ENCODE measurements around the gene C5orf47. TPM values are rescaled to one million over a fixed set of nuclear protein-coding genes. Genes with fewer than 3 reads are reported as not detected.

The C5orf47 gene
- total RNA-seq, 1 experiment from 2014 or later = 0.09 TPM

- no peak for TF ChIP-seq CTCF (conservative IDR thresholded peaks at IDR 0.05)
- Histone ChIP-seq H3K9ac (ENCODE audit: extremely low read depth, insufficient read length, low read length) (no peak overlapping the region), H3K27ac (ENCODE audit: insufficient read length, low read depth, low read length) (peak overlapping the region; percentile 53), H3K9me3 (ENCODE audit: control insufficient read depth, low read depth, low read length) (no peaks in the 10 kb centered on the region), H2BK12ac (ENCODE audit: insufficient read length, low read depth, low read length) (no peak overlapping the region), H2AK5ac (ENCODE audit: insufficient read length, low read length) (no peak overlapping the region), H3K23me2 (ENCODE audit: insufficient read length, low read depth, low read length, poor library complexity, severe bottlenecking) (no peaks in the 10 kb centered on the region), H3K23ac (ENCODE audit: insufficient read length, low read depth, low read length) (no peak overlapping the region), H3K4me1 (ENCODE audit: insufficient read depth, low read length) (peaks cover 9% of the 10 kb centered on the region; the same call in 1 of the 2 replicates), H2AFZ (ENCODE audit: low read length) (no peak overlapping the region), H3K79me2 (ENCODE audit: insufficient read depth, low read length) (no peaks in the 10 kb centered on the region), H4K20me1 (ENCODE audit: control insufficient read depth, insufficient read depth, insufficient read length) (no peaks in the 10 kb centered on the region), H3T11ph (ENCODE audit: low read length) (no peak overlapping the region), H2BK15ac (ENCODE audit: low read depth, low read length) (no peak overlapping the region), H3K18ac (ENCODE audit: insufficient read length, low read depth, low read length) (no peak overlapping the region), H4K5ac (ENCODE audit: insufficient read length, low read depth, low read length) (no peak overlapping the region), H2BK5ac (ENCODE audit: insufficient read length, low read length) (no peak overlapping the region), H3K56ac (ENCODE audit: insufficient read length, low read depth, low read length) (no peak overlapping the region), H3K14ac (ENCODE audit: insufficient read depth, low read length) (no peak overlapping the region), H3K4me2 (ENCODE audit: insufficient read depth, insufficient read length, low read length) (peak overlapping the region; percentile 21), H2BK120ac (ENCODE audit: low read depth, low read length, poor library complexity, severe bottlenecking) (no peak overlapping the region), H3K4ac (ENCODE audit: low read depth, low read length) (no peak overlapping the region), H3K27me3 (ENCODE audit: insufficient read depth, low read length) (no peaks in the 10 kb centered on the region), H3K79me1 (ENCODE audit: insufficient read depth, low read depth, low read length, poor library complexity, severe bottlenecking) (no peaks in the 10 kb centered on the region), H4K91ac (ENCODE audit: insufficient read length, low read depth, low read length) (no peak overlapping the region), H2BK20ac (ENCODE audit: low read depth, low read length, poor library complexity, severe bottlenecking) (no peak overlapping the region), H4K8ac (replicated peaks; ENCODE audit: insufficient read length, low read depth, low read length) (no peak overlapping the region)
- H3K27me3 Mint-ChIP-seq (ENCODE audit: low read depth) = no peaks in the 10 kb centered on the region
- DNase-seq = no peak
- no CpG with 5 or more reads among the region's 2 CpGs for whole genome bisulfite sequencing (ENCODE audit: extremely low coverage, insufficient read length, low lambda C conversion rate)
- peaks cover 39 to 57% of the 10 kb centered on the region in 2 experiments for H3K4me1 Mint-ChIP-seq
- no peaks in the 10 kb centered on the region for H3K9me3 Mint-ChIP-seq
- no peaks in the 10 kb centered on the region; a peak in 1 of 7 replicates for H3K36me3 Mint-ChIP-seq (ENCODE audit: insufficient read depth in 1 of 3, low read depth in 3 of 3)
- peak overlapping the region; percentile 58 to 99 (median 97) for H3K27ac Mint-ChIP-seq
- H3K4me3 Mint-ChIP-seq = peak overlapping the region; percentile 12 to 37; a peak in 4 of 5 replicates
These were observed 47.9 kb upstream of the C5orf47 start for GRCh38 chr5:173941102-173941501.
